ENCODE measurements around the gene MMRN1.

The MMRN1 gene, protein sequence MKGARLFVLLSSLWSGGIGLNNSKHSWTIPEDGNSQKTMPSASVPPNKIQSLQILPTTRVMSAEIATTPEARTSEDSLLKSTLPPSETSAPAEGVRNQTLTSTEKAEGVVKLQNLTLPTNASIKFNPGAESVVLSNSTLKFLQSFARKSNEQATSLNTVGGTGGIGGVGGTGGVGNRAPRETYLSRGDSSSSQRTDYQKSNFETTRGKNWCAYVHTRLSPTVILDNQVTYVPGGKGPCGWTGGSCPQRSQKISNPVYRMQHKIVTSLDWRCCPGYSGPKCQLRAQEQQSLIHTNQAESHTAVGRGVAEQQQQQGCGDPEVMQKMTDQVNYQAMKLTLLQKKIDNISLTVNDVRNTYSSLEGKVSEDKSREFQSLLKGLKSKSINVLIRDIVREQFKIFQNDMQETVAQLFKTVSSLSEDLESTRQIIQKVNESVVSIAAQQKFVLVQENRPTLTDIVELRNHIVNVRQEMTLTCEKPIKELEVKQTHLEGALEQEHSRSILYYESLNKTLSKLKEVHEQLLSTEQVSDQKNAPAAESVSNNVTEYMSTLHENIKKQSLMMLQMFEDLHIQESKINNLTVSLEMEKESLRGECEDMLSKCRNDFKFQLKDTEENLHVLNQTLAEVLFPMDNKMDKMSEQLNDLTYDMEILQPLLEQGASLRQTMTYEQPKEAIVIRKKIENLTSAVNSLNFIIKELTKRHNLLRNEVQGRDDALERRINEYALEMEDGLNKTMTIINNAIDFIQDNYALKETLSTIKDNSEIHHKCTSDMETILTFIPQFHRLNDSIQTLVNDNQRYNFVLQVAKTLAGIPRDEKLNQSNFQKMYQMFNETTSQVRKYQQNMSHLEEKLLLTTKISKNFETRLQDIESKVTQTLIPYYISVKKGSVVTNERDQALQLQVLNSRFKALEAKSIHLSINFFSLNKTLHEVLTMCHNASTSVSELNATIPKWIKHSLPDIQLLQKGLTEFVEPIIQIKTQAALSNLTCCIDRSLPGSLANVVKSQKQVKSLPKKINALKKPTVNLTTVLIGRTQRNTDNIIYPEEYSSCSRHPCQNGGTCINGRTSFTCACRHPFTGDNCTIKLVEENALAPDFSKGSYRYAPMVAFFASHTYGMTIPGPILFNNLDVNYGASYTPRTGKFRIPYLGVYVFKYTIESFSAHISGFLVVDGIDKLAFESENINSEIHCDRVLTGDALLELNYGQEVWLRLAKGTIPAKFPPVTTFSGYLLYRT

DNA sequence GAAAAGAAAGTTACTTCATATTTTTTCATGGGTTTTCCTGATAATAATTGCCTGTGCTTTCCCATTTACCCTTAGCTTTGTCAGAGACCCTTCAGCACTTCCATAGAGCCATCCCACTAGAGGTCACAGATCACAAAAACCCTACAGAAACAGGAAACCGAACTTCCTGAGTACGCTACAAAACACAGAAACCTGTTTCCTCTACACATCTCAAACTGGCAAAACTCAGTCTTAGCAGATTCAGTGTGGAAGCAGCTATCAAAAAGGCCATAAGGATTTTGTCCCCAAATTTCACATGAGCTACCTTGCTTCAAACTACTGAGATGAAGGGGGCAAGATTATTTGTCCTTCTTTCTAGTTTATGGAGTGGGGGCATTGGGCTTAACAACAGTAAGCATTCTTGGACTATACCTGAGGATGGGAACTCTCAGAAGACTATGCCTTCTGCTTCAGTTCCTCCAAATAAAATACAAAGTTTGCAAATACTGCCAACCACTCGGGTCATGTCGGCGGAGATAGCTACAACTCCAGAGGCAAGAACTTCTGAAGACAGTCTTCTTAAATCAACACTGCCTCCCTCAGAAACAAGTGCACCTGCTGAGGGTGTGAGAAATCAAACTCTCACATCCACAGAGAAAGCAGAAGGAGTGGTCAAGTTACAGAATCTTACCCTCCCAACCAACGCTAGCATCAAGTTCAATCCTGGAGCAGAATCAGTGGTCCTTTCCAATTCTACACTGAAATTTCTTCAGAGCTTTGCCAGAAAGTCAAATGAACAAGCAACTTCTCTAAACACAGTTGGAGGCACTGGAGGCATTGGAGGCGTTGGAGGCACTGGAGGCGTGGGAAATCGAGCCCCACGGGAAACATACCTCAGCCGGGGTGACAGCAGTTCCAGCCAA is at the start of gene MMRN1:
MMRN1 (plus strand) TSS at position 206 of the 902 bp plus-strand sequence; CDS start at position 324, 118 bp downstream.
- Histone ChIP-seq H3K9me3 (ENCODE audit: control insufficient read depth, low read length) (no peaks in the 10 kb centered on the region), H3K4me3 (ENCODE audit: low read length) (no peak within 1 kb of the TSS), H3K9ac (ENCODE audit: low read length) (no peak within 1 kb of the TSS), H3K36me3 (ENCODE audit: control insufficient read depth, insufficient read depth, low read length) (no peaks in the 10 kb centered on the region), H3K27me3 (ENCODE audit: control insufficient read depth, insufficient read depth, low read length) (no peaks in the 10 kb centered on the region), H3K4me1 (ENCODE audit: control insufficient read depth, insufficient read depth, low read length) (peaks cover 10% of the 10 kb centered on the region)

DNA sequence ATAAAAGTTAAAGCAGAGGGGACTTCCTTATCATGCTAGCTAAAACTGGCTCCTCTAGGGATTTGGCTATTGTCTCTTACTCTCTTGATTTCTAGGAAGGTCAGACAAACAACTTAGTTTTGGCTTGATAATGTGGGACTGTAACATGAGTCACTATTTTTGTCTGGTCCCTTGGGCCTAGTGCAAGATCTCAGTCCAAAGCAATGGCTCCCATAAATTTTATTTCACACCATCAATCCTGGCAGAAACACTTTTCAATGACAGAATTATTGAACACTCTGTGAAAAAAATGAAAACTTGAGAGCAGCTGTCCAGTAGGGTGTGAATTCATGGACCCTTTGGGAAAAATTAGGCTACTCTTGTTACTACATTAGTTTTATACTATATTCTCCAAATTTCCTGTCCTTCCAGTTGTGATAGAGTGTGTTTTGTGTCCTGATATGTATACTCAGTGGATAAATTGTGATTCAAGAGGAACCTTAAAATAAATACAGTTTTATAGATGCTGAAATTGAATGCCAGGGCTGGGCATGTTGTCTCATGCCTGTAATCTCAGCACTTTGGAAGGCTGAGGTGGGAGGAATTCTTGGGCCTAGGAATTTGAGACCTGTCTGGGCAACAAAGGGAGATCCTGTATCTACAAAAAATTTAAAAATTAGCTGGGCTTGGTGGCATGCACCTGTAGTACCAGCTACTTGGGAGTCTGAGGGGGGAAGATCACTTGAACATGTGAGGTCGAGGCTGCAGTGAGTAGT is 46.9 kb upstream of the MMRN1 start:
- Histone ChIP-seq H3K4me1 (ENCODE audit: control insufficient read depth, insufficient read depth, low read length) (no peaks in the 10 kb centered on the region), H3K9me3 (ENCODE audit: control insufficient read depth, low read length) (no peaks in the 10 kb centered on the region), H3K36me3 (ENCODE audit: control insufficient read depth, insufficient read depth, low read length) (no peaks in the 10 kb centered on the region), H3K9ac (ENCODE audit: low read length) (no peak overlapping the region), H3K4me3 (ENCODE audit: low read length) (no peak overlapping the region), H3K27me3 (ENCODE audit: control insufficient read depth, insufficient read depth, low read length) (no peaks in the 10 kb centered on the region)

DNA sequence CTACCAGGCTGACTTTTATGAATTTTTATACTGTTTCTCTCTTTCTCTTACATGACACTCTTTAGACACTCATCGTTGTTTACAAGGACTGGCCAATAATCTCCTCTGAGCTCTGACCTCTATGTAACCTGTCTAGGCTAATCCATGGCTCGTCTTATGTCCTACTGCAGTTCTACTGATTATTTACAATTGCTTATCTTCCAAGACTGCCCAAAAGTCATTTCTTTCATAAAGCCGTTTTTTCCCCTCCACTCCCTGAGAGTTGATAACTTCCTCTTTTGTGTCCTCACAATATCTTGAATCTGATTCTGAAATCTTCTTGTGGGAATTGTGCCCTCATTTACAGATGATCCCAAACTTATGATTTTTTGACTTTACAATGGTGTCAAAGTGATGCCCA is 39.4 kb upstream of the MMRN1 start:
- Histone ChIP-seq H3K36me3 (ENCODE audit: control insufficient read depth, insufficient read depth, low read length) (no peaks in the 10 kb centered on the region), H3K9me3 (ENCODE audit: control insufficient read depth, low read length) (no peaks in the 10 kb centered on the region), H3K27me3 (ENCODE audit: control insufficient read depth, insufficient read depth, low read length) (no peaks in the 10 kb centered on the region), H3K9ac (ENCODE audit: low read length) (no peak overlapping the region), H3K4me1 (ENCODE audit: control insufficient read depth, insufficient read depth, low read length) (no peaks in the 10 kb centered on the region), H3K4me3 (ENCODE audit: low read length) (no peak overlapping the region)

DNA sequence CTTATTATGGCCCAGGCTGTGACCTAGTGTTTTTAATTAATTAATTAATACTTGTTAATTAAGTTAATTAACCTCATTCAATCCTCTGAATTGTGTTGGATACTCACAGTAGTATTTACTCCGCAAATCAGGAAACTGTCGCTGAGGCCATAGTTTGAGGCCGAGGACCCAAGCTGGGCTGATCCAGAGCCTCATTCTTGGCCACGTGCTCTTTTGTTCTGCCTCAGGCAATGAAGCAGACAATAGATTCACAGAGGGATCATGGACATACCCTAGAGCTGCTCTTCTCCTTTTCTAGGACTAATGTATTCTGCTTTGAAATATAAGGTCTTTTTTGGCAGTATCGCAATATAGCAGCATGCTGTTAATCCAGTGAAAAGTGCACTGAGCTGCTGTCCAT is 33.7 kb upstream of the MMRN1 start:
- H3K27me3 ChIP-seq (ENCODE audit: control insufficient read depth, insufficient read depth, low read length) = no peaks in the 10 kb centered on the region
- no peaks in the 10 kb centered on the region for H3K4me1 ChIP-seq (ENCODE audit: control insufficient read depth, insufficient read depth, low read length)
- H3K9me3 ChIP-seq (ENCODE audit: control insufficient read depth, low read length) = no peaks in the 10 kb centered on the region
- H3K36me3 ChIP-seq (ENCODE audit: control insufficient read depth, insufficient read depth, low read length) = no peaks in the 10 kb centered on the region
- H3K4me3 ChIP-seq (ENCODE audit: low read length) = no peak overlapping the region
- no peak overlapping the region for H3K9ac ChIP-seq (ENCODE audit: low read length)

DNA sequence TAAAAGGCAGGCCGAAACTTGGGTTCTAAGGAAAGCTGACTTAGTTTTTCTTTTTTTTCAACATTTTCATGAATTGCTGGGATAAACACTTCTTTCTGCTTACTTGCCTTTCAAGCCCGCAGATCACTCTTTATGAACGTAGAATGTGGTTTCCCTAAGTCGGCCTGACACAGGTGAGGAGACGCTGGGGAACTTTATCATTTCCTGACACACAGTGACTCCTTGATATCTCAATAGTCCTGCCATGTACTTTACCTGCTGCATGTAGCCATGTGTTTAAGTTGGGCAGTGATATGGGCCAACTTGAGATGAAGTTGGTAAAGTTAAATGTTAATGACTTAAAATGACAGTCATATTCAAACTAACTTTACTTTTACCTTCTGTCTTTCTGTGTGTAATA is 31.1 kb upstream of the MMRN1 start:
- Histone ChIP-seq H3K4me1 (ENCODE audit: control insufficient read depth, insufficient read depth, low read length) (no peaks in the 10 kb centered on the region), H3K4me3 (ENCODE audit: low read length) (no peak overlapping the region), H3K9ac (ENCODE audit: low read length) (no peak overlapping the region), H3K36me3 (ENCODE audit: control insufficient read depth, insufficient read depth, low read length) (no peaks in the 10 kb centered on the region), H3K9me3 (ENCODE audit: control insufficient read depth, low read length) (no peaks in the 10 kb centered on the region), H3K27me3 (ENCODE audit: control insufficient read depth, insufficient read depth, low read length) (no peaks in the 10 kb centered on the region)

DNA sequence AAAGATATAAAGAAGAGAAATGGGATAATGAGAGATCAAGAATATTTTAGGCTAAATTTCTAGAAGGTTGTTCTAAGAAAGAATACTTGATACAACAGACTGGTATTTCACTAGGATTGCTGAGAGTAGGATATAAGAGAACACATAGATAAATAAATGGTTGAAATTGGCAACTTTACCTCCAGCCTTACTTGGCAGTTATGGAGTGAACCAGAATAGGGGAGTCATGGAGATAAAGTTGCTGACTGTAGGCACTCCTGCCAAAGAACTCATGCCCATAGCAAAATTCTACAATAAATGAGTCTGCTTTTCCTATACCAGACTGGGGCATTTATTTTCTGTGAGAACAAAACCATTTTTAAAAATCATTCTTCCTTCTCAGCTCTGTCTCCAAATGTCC is 26.4 kb upstream of the MMRN1 start:
- Histone ChIP-seq H3K9me3 (ENCODE audit: control insufficient read depth, low read length) (no peaks in the 10 kb centered on the region), H3K4me1 (ENCODE audit: control insufficient read depth, insufficient read depth, low read length) (no peaks in the 10 kb centered on the region), H3K27me3 (ENCODE audit: control insufficient read depth, insufficient read depth, low read length) (no peaks in the 10 kb centered on the region), H3K4me3 (ENCODE audit: low read length) (no peak overlapping the region), H3K36me3 (ENCODE audit: control insufficient read depth, insufficient read depth, low read length) (no peaks in the 10 kb centered on the region), H3K9ac (ENCODE audit: low read length) (no peak overlapping the region)

DNA sequence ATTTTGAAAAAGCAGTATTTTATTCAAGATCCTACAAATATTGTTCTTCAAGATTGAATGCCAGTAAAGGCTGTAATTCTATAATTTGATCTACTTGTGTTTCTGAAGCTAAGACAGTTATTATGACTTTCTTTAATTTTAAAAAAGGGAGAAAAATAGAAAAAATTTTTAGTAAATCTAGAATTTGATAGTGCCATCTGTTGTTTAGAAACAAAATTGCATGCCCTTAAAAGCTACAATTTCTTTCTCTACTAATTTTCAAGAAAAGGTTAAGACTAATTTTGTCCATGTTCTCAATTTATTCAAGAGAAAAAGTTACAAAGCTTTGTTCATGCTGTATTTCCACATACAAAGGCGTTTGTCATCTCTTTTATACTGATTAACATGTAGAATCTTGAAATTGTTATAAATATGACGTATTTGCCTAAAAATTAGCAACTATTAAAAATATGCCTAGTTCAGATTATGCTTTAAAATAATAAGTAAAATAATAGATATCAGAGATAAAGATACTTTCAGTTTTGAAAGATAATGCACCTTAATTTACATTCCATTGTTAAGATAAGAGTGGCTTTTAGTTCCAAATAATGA is 25.6 kb upstream of the MMRN1 start:
- Histone ChIP-seq H3K4me3 (ENCODE audit: low read length) (no peak overlapping the region), H3K9ac (ENCODE audit: low read length) (no peak overlapping the region), H3K36me3 (ENCODE audit: control insufficient read depth, insufficient read depth, low read length) (no peaks in the 10 kb centered on the region), H3K27me3 (ENCODE audit: control insufficient read depth, insufficient read depth, low read length) (no peaks in the 10 kb centered on the region), H3K4me1 (ENCODE audit: control insufficient read depth, insufficient read depth, low read length) (no peaks in the 10 kb centered on the region), H3K9me3 (ENCODE audit: control insufficient read depth, low read length) (no peaks in the 10 kb centered on the region)

DNA sequence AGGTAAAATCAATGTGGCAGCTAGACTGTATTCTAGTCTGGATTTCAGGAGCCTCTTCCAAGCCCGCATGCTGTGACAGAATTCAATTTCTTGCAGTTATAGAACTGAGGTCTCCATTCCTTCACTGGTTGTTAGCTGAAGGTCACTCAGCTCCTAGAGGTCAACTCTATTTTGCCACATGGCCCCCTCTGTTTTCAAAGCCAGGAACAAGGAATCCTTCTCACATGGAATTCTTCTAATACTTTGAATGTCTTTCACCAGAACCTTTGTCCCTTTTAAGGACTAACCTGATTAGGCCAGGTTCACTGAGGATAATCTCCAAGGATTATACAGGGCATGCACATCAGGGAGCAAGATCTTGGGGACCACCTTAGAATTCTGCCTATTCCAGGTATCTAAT is 23.4 kb upstream of the MMRN1 start:
- H3K27me3 ChIP-seq (ENCODE audit: control insufficient read depth, insufficient read depth, low read length) = no peaks in the 10 kb centered on the region
- H3K9me3 ChIP-seq (ENCODE audit: control insufficient read depth, low read length) = no peaks in the 10 kb centered on the region
- H3K4me3 ChIP-seq (ENCODE audit: low read length) = no peak overlapping the region
- H3K36me3 ChIP-seq (ENCODE audit: control insufficient read depth, insufficient read depth, low read length) = no peaks in the 10 kb centered on the region
- H3K9ac ChIP-seq (ENCODE audit: low read length) = no peak overlapping the region
- H3K4me1 ChIP-seq (ENCODE audit: control insufficient read depth, insufficient read depth, low read length) = no peaks in the 10 kb centered on the region

DNA sequence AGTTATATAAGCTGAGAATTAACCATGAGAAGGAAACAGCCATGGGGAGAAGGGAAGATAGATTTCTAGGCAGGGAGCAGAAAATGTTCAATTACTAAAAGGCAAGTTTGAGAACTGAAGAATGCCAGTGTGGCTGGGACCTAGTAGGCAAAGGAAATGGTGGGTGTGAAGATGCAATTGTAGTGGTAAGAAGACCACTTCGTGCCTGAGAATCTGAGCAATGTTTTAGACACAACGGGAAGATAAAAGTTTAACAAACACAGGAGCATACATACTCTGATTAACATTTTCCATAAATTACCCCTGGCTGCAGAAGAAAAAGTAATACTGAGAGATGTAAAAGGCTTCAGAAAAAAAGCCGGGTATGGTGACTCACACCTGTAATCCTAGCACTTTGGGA is 18.1 kb upstream of the MMRN1 start:
- H3K4me3 ChIP-seq (ENCODE audit: low read length) = no peak overlapping the region
- no peaks in the 10 kb centered on the region for H3K4me1 ChIP-seq (ENCODE audit: control insufficient read depth, insufficient read depth, low read length)
- no peaks in the 10 kb centered on the region for H3K27me3 ChIP-seq (ENCODE audit: control insufficient read depth, insufficient read depth, low read length)
- no peaks in the 10 kb centered on the region for H3K36me3 ChIP-seq (ENCODE audit: control insufficient read depth, insufficient read depth, low read length)
- no peaks in the 10 kb centered on the region for H3K9me3 ChIP-seq (ENCODE audit: control insufficient read depth, low read length)
- no peak overlapping the region for H3K9ac ChIP-seq (ENCODE audit: low read length)

DNA sequence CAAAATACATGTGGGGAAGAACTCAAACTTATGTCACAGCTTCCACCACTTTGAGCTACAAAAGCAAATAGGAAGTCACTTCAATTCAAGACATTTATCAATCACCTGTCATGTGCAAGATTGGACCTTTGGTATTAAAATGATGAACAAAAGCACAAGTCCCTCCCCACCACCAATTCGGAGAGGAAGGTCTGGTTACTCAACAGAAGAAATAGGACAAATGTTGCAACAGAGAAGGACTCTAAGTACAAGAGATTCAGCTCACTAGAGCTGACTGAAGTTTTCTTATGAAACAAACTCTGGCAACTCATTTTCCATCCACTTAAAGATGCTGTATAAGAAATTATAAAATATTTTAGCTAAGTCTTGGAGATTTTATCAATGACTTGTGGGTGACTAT is 16.0 kb upstream of the MMRN1 start:
- no peaks in the 10 kb centered on the region for H3K4me1 ChIP-seq (ENCODE audit: control insufficient read depth, insufficient read depth, low read length)
- H3K36me3 ChIP-seq (ENCODE audit: control insufficient read depth, insufficient read depth, low read length) = no peaks in the 10 kb centered on the region
- no peak overlapping the region for H3K4me3 ChIP-seq (ENCODE audit: low read length)
- H3K9ac ChIP-seq (ENCODE audit: low read length) = no peak overlapping the region
- no peaks in the 10 kb centered on the region for H3K27me3 ChIP-seq (ENCODE audit: control insufficient read depth, insufficient read depth, low read length)
- H3K9me3 ChIP-seq (ENCODE audit: control insufficient read depth, low read length) = no peaks in the 10 kb centered on the region
